ENCODE data around the gene NIN. TPM values are rescaled to one million over a fixed set of nuclear protein-coding genes. Genes with fewer than 3 reads are reported as not detected.

The NIN gene
- total RNA-seq, 4 donors from 2014 or later: 9.4 to 66.3 (median 26.5) TPM

GRCh38 chr14:50792051-50792477 lies 38.9 kb downstream of the NIN start:
- H3K27ac ChIP-seq: peak overlapping the region in 1 of 4 donors; percentile 8
- no peak for DNase-seq

GRCh38 chr14:50791201-50791600 lies 39.8 kb downstream of the NIN start:
- H3K27ac ChIP-seq: no peak overlapping the region
- intact Hi-C loops (cut with DNase I; ENCODE audit: low total_unique reads): no loop called here
- 89 to 90% methylated on average over 3 of the region's 3 CpGs for WGBS, 2 donors (ENCODE audit: low coverage in 1 of 2)
- in situ Hi-C loops (cut with MboI; ENCODE audit: low pct_ligation_motif_present in 1 of 4, low pct_unique_long_range_greater_than_20kb in 1 of 4, low sequenced_read_pairs in 3 of 4): no loop called here
- no peaks in the 10 kb centered on the region for H3K9me3 ChIP-seq
- no peaks in the 10 kb centered on the region for H3K4me1 ChIP-seq
- no peak for DNase-seq
- H3K27me3 ChIP-seq: no peaks in the 10 kb centered on the region
- no peak overlapping the region for H3K4me3 ChIP-seq
- no peak for TF ChIP-seq EP300 (IDR thresholded peaks at IDR 0.05; ENCODE audit: low read depth)
- no peak for TF ChIP-seq POLR2AphosphoS5 (IDR thresholded peaks at IDR 0.05)
- no peak for TF ChIP-seq POLR2A (IDR thresholded peaks at IDR 0.05)
- TF ChIP-seq, protein P1, sequence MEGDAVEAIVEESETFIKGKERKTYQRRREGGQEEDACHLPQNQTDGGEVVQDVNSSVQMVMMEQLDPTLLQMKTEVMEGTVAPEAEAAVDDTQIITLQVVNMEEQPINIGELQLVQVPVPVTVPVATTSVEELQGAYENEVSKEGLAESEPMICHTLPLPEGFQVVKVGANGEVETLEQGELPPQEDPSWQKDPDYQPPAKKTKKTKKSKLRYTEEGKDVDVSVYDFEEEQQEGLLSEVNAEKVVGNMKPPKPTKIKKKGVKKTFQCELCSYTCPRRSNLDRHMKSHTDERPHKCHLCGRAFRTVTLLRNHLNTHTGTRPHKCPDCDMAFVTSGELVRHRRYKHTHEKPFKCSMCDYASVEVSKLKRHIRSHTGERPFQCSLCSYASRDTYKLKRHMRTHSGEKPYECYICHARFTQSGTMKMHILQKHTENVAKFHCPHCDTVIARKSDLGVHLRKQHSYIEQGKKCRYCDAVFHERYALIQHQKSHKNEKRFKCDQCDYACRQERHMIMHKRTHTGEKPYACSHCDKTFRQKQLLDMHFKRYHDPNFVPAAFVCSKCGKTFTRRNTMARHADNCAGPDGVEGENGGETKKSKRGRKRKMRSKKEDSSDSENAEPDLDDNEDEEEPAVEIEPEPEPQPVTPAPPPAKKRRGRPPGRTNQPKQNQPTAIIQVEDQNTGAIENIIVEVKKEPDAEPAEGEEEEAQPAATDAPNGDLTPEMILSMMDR (IDR thresholded peaks at IDR 0.05): no peak
- peaks cover 0 to 5% (median 0%) of the 10 kb centered on the region in 4 donors for H3K36me3 ChIP-seq

More at GRCh38 chr14:50792051-50792477, 38.9 kb downstream of the NIN start:
- no peak for TF ChIP-seq EP300 (IDR thresholded peaks at IDR 0.05; ENCODE audit: low read depth)
- TF ChIP-seq, protein P1 (IDR thresholded peaks at IDR 0.05): no peak
- TF ChIP-seq POLR2A (IDR thresholded peaks at IDR 0.05): no peak
- no peak for TF ChIP-seq POLR2AphosphoS5 (IDR thresholded peaks at IDR 0.05)
- no peaks in the 10 kb centered on the region for H3K9me3 ChIP-seq
- no peak overlapping the region for H3K4me3 ChIP-seq
- peaks cover 0 to 5% (median 0%) of the 10 kb centered on the region in 4 donors for H3K36me3 ChIP-seq
- H3K4me1 ChIP-seq: no peaks in the 10 kb centered on the region
- H3K27me3 ChIP-seq: no peaks in the 10 kb centered on the region
- intact Hi-C loops (cut with DNase I; ENCODE audit: low total_unique reads) (no loop called here), in situ Hi-C loops (cut with MboI; ENCODE audit: low pct_ligation_motif_present in 1 of 4, low pct_unique_long_range_greater_than_20kb in 1 of 4, low sequenced_read_pairs in 3 of 4) (no loop called here)
- 72 to 95% methylated on average over 6 of the region's 6 CpGs for WGBS, 2 donors (ENCODE audit: low coverage in 1 of 2)

GRCh38 chr14:50790589-50790988 lies 40.4 kb downstream of the NIN start:
- in situ Hi-C loops (cut with MboI; ENCODE audit: low pct_ligation_motif_present in 1 of 4, low pct_unique_long_range_greater_than_20kb in 1 of 4, low sequenced_read_pairs in 3 of 4) (no loop called here), intact Hi-C loops (cut with DNase I; ENCODE audit: low total_unique reads) (no loop called here)
- WGBS, 2 donors (ENCODE audit: low coverage in 1 of 2): 84 to 88% methylated on average over 2 of the region's 2 CpGs
- no peaks in the 10 kb centered on the region for H3K9me3 ChIP-seq
- DNase-seq: no peak
- H3K27ac ChIP-seq: no peak overlapping the region
- no peak for TF ChIP-seq POLR2AphosphoS5 (IDR thresholded peaks at IDR 0.05)
- no peak for TF ChIP-seq EP300 (IDR thresholded peaks at IDR 0.05; ENCODE audit: low read depth)
- TF ChIP-seq POLR2A (IDR thresholded peaks at IDR 0.05): no peak
- TF ChIP-seq, protein P1 (IDR thresholded peaks at IDR 0.05): no peak
- no peaks in the 10 kb centered on the region for H3K4me1 ChIP-seq
- H3K4me3 ChIP-seq: no peak overlapping the region
- H3K27me3 ChIP-seq: no peaks in the 10 kb centered on the region
- peaks cover 0 to 5% (median 0%) of the 10 kb centered on the region in 4 donors for H3K36me3 ChIP-seq

- in situ Hi-C loops (cut with MboI; ENCODE audit: low pct_ligation_motif_present in 1 of 4, low pct_unique_long_range_greater_than_20kb in 1 of 4, low sequenced_read_pairs in 3 of 4) (loop anchor here in 1 of 4 donors (10.0 kb wide), 1 partner anchor 68 kb away; no protein-coding TSS in a partner anchor), intact Hi-C loops (cut with DNase I; ENCODE audit: low total_unique reads) (no loop called here)
- no peak for DNase-seq
- H3K4me3 ChIP-seq: no peak overlapping the region
- H3K27ac ChIP-seq: no peak overlapping the region
- H3K4me1 ChIP-seq: no peaks in the 10 kb centered on the region
- TF ChIP-seq POLR2A (IDR thresholded peaks at IDR 0.05) (no peak), POLR2AphosphoS5 (IDR thresholded peaks at IDR 0.05) (no peak), EP300 (IDR thresholded peaks at IDR 0.05; ENCODE audit: low read depth) (no peak)
- TF ChIP-seq, protein P1 (IDR thresholded peaks at IDR 0.05): no peak
- no peaks in the 10 kb centered on the region for H3K9me3 ChIP-seq
- WGBS, 2 donors (ENCODE audit: low coverage in 1 of 2): 63 to 76% methylated on average over 3 of the region's 3 CpGs
- H3K36me3 ChIP-seq: peaks cover 0 to 1% (median 0%) of the 10 kb centered on the region in 4 donors
- H3K27me3 ChIP-seq: no peaks in the 10 kb centered on the region
Measured at GRCh38 chr14:50786751-50787464, 44.1 kb downstream of the NIN start.

Data from transverse colon (tissue), 4 donors.